VCaP (cell line): ENCODE measurements around the gene COL6A6.
A peak's percentile ranks its signal among the peaks of the same experiment; 100 is the strongest.
"Not testable (repeated sequence)": the region's sequence is repeated elsewhere in the genome, so short reads cannot be mapped to it uniquely, and the experiment has no call there.

Experiments
- H3K27ac ChIP-seq: fragments of 450-650 bp; 2 replicates; pipeline ENCODE4 v1.5.1; 2017
- CTCF ChIP-seq: fragments of 450-650 bp; conservative IDR thresholded peaks from 2 replicates; pipeline ENCODE4 v1.5.1; 2017; ENCODE audit warnings: mild to moderate bottlenecking, moderate library complexity

COL6A6 gene

GRCh38 chr3:130537673-130538304, 20.8 kb downstream of the COL6A6 start:
- no peak for TF ChIP-seq CTCF
- H3K27ac ChIP-seq: no peak overlapping the region; the same call in 1 of the 2 replicates

GRCh38 chr3:130539005-130539404, 22.0 kb downstream of the COL6A6 start:
- TF ChIP-seq CTCF: peak; percentile 74
- H3K27ac ChIP-seq: no peak overlapping the region

- H3K27ac ChIP-seq: no peak overlapping the region
- no peak for TF ChIP-seq CTCF
These were observed 26.3 kb downstream of the COL6A6 start for GRCh38 chr3:130543322-130543721.

GRCh38 chr3:130546920-130547679, 30.1 kb downstream of the COL6A6 start:
- no peak overlapping the region for H3K27ac ChIP-seq
- no peak for TF ChIP-seq CTCF

GRCh38 chr3:130547680-130548065, 30.7 kb downstream of the COL6A6 start:
- not testable (repeated sequence) for H3K27ac ChIP-seq

GRCh38 chr3:130548356-130548755, 31.4 kb downstream of the COL6A6 start:
- no peak overlapping the region for H3K27ac ChIP-seq
- no peak for TF ChIP-seq CTCF

DNA sequence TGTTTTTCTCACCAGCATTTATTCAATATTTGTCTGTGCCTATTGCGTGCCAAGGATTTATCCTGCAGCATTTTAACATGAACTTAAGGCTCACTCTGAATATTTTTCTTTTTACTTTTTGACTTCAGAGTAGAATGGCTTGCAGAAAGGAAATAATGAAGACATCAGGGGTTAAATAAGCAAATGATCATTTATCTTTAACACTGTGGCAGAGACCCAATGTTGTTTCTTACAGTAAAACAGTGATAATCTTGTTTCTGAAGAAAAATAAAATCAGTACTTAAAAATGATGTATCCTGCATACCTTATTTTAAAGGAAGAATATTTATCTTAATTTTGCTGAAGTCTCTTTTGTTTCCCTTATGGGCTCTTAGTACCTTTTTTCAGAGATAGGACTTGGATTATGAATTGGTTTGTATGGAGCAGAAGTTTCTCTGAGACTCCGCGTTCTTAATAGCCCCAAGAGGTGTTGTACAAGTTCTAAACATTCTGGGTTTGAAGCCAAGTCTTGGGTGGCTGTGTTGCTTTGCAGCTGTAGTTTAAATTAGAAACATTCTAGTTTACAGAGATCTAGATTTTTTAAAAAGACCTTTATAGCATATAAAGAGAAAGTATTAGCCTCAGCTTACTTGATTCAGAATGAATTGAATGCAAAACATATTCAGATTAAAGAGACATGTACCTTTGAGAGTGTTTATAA, 40.5 kb downstream of the COL6A6 start:
- TF ChIP-seq CTCF: no peak
- no peak overlapping the region for H3K27ac ChIP-seq
